HT-29 (cell line): Measurements from ENCODE around the gene VCPKMT. TPM values are rescaled to one million over a fixed set of nuclear protein-coding genes. Genes with fewer than 3 reads are reported as not detected.
"Not testable (repeated sequence)": the region's sequence is repeated elsewhere in the genome, so short reads cannot be mapped to it uniquely, and the experiment has no call there.

Experiments
- DNase-seq: peaks from one replicate; pipeline ENCODE4 v3.0.0-alpha.2; 2015; ENCODE audit warnings: low spot score
- total RNA-seq: library from RNA; depleted of rRNA; stranded (reverse); fragments of >200 nt; shearing (Covaris generic); gene quantifications from 2 replicates; pipeline ENCODE4 v1.2.3, GENCODE V29; 2014

The VCPKMT gene
- total RNA-seq, 1 experiment from 2014 or later = 5.9 TPM

GRCh38 chr14:50092006-50092555, 24.3 kb downstream of the VCPKMT start:
- no peak for DNase-seq

GRCh38 chr14:50091240-50091913, 25.0 kb downstream of the VCPKMT start:
- DNase-seq = no peak

GRCh38 chr14:50089208-50089607, 27.2 kb downstream of the VCPKMT start:
- no peak for DNase-seq

GRCh38 chr14:50088731-50089130, 27.6 kb downstream of the VCPKMT start:
- DNase-seq = no peak

- DNase-seq = no peak
Observed at GRCh38 chr14:50088117-50088515, 28.3 kb downstream of the VCPKMT start.

GRCh38 chr14:50087341-50088116, 28.8 kb downstream of the VCPKMT start:
- no peak for DNase-seq

GRCh38 chr14:50086321-50086711, 30.1 kb downstream of the VCPKMT start:
- no peak for DNase-seq

- DNase-seq = no peak
Observed at GRCh38 chr14:50085570-50086320, 30.6 kb downstream of the VCPKMT start.

GRCh38 chr14:50084666-50085065, 31.7 kb downstream of the VCPKMT start:
- no peak for DNase-seq

GRCh38 chr14:50083467-50084337, 32.7 kb downstream of the VCPKMT start:
- DNase-seq = no peak

- no peak for DNase-seq
Observed at GRCh38 chr14:50082784-50083466, 33.4 kb downstream of the VCPKMT start.

GRCh38 chr14:50082308-50082742, 34.0 kb downstream of the VCPKMT start:
- no peak for DNase-seq

GRCh38 chr14:50079103-50079502, 37.3 kb downstream of the VCPKMT start:
- DNase-seq = not testable (repeated sequence)

GRCh38 chr14:50073663-50074062, 42.7 kb downstream of the VCPKMT start:
- DNase-seq = not testable (repeated sequence)

- DNase-seq = no peak
Observed at GRCh38 chr14:50072395-50072794, 44.0 kb downstream of the VCPKMT start.

GRCh38 chr14:50070840-50071548, 45.4 kb downstream of the VCPKMT start:
- DNase-seq = no peak

GRCh38 chr14:50070230-50070629, 46.1 kb downstream of the VCPKMT start:
- no peak for DNase-seq

- no peak for DNase-seq
Observed at GRCh38 chr14:50069325-50069724, 47.0 kb downstream of the VCPKMT start.

GRCh38 chr14:50068496-50068895, 47.9 kb downstream of the VCPKMT start:
- DNase-seq = no peak
